GM18519 (cell line): ENCODE measurements around the gene ITGAL.
"Not testable (repeated sequence)": the region's sequence is repeated elsewhere in the genome, so short reads cannot be mapped to it uniquely, and the experiment has no call there.

Experiments used
- ATAC-seq: cut with Tn5 transposase; IDR thresholded peaks from one replicate; pipeline ENCODE4 v1.9.1; 2021; ENCODE audit warnings: mild to moderate bottlenecking, moderate library complexity; ENCODE audit not compliant: unreplicated experiment, low FRiP score

Gene ITGAL

GRCh38 chr16:30490210-30490609 is 17.7 kb downstream of the ITGAL start:
- no peak for ATAC-seq

- no peak for ATAC-seq
Measured at GRCh38 chr16:30491229-30491628, 18.7 kb downstream of the ITGAL start.

- no peak for ATAC-seq
Measured at GRCh38 chr16:30491744-30492308, 19.3 kb downstream of the ITGAL start.

- no peak for ATAC-seq
Measured at GRCh38 chr16:30493941-30494488, 21.5 kb downstream of the ITGAL start.

- no peak for ATAC-seq
Measured at GRCh38 chr16:30494709-30495108, 22.2 kb downstream of the ITGAL start.

- ATAC-seq: no peak
Measured at GRCh38 chr16:30499284-30499683, 26.7 kb downstream of the ITGAL start.

GRCh38 chr16:30503403-30504296 is 31.1 kb downstream of the ITGAL start:
- ATAC-seq: no peak

GRCh38 chr16:30509081-30509765 is 36.7 kb downstream of the ITGAL start:
- no peak for ATAC-seq

GRCh38 chr16:30510376-30510938 is 37.9 kb downstream of the ITGAL start:
- no peak for ATAC-seq

GRCh38 chr16:30511509-30511908 is 39.0 kb downstream of the ITGAL start:
- ATAC-seq: no peak

- ATAC-seq: no peak
Measured at GRCh38 chr16:30515275-30515674, 42.7 kb downstream of the ITGAL start.

GRCh38 chr16:30518552-30518951 is 46.0 kb downstream of the ITGAL start:
- no peak for ATAC-seq

GRCh38 chr16:30519120-30520049 is 46.8 kb downstream of the ITGAL start:
- no peak for ATAC-seq

- ATAC-seq: no peak
Measured at GRCh38 chr16:30521476-30521872, 48.9 kb downstream of the ITGAL start.

GRCh38 chr16:30521873-30522641 is 49.5 kb downstream of the ITGAL start:
- no peak for ATAC-seq

GRCh38 chr16:30522702-30523463 is 50.3 kb downstream of the ITGAL start:
- not testable (repeated sequence) for ATAC-seq

- ATAC-seq: no peak
Measured at GRCh38 chr16:30523768-30524574, 51.4 kb downstream of the ITGAL start.
